Breast epithelium (tissue), 4 donors: ENCODE results near the gene IGLON5. TPM values are rescaled to one million over a fixed set of nuclear protein-coding genes. Genes with fewer than 3 reads are reported as not detected.

Experiments
- DNase-seq, 2 donors: peaks; one replicate each; pipeline ENCODE4 v3.0.0-alpha.2; 2019; ENCODE audit warnings: low spot score in 2 of 2
- H3K27ac ChIP-seq, 2 donors: fragments of 200-600 bp; sonication (generic) in 1 of 2; one replicate each; pipeline ENCODE4 v1.5.1; 2016 to 2019; ENCODE audit warnings: mild to moderate bottlenecking in 1 of 2
- H3K27me3 ChIP-seq, 2 donors: fragments of 200-600 bp; sonication (generic) in 1 of 2; one replicate each; pipeline versions ENCODE4 v1.5.1 to v1.6.0; 2017 to 2019; ENCODE audit warnings: control low read depth in 1 of 2, mild to moderate bottlenecking in 1 of 2
- H3K36me3 ChIP-seq: fragments of 200-600 bp; one replicate; pipeline ENCODE4 v1.5.1; 2019
- H3K4me1 ChIP-seq, 2 donors: fragments of 200-600 bp; sonication (generic); one replicate each; pipeline ENCODE4 v1.5.1; 2016 to 2019; ENCODE audit warnings: control low read depth in 1 of 2
- H3K4me3 ChIP-seq, 3 donors: fragments of 200-600 bp; sonication (generic); 1 replicate in 2 of 3; 2 replicates in 1 of 3; pipeline ENCODE4 v1.5.1; 2016 to 2019; ENCODE audit warnings: mild to moderate bottlenecking in 3 of 3, moderate library complexity in 2 of 3
- H3K9me3 ChIP-seq, 2 donors: fragments of 200-600 bp; sonication (generic) in 1 of 2; one replicate each; pipeline ENCODE4 v1.5.1; 2016 to 2019; ENCODE audit warnings: control low read depth in 1 of 2
- CTCF ChIP-seq, 3 donors: fragments of 450-650 bp; IDR thresholded peaks; one replicate each; pipeline ENCODE4 v1.5.1; 2016 to 2017; ENCODE audit warnings: antibody characterized with exemption in 3 of 3, mild to moderate bottlenecking in 3 of 3, moderate library complexity in 3 of 3
- POLR2A ChIP-seq: fragments of 450-650 bp; IDR thresholded peaks from one replicate; pipeline ENCODE4 v1.6.1; 2016; ENCODE audit warnings: antibody characterized with exemption, mild to moderate bottlenecking, moderate library complexity
- POLR2AphosphoS5 ChIP-seq, 3 donors: sonication (generic); formaldehyde crosslinking; IDR thresholded peaks; one replicate each; pipeline ENCODE4 v1.6.1; 2017; ENCODE audit warnings: antibody characterized with exemption in 3 of 3
- intact Hi-C: fragments of 100-400 bp; cut with DNase I; formaldehyde crosslinking; loops from one replicate; pipeline ENCODE4 v1.15.1; 2023; ENCODE audit warnings: low total_unique reads
- total RNA-seq, 3 donors: library from RNA; depleted of rRNA; stranded (reverse); fragments of >200 nt; gene quantifications; one replicate each; pipeline ENCODE4 v1.1.0, GENCODE V29; 2016

IGLON5 gene
- total RNA-seq, 3 donors from 2014 or later, result 0.66 TPM; not detected in 2

GRCh38 chr19:51316688-51317087 lies 5.2 kb downstream of the IGLON5 start:
- TF ChIP-seq POLR2A (no peak), POLR2AphosphoS5 (IDR thresholded peaks at IDR 0.05) (no peak), CTCF (IDR thresholded peaks at IDR 0.05) (no peak)
- H3K36me3 ChIP-seq, result no peaks in the 10 kb centered on the region
- DNase-seq, result no peak
- peaks cover 0 to 57% of the 10 kb centered on the region in 2 donors for H3K27me3 ChIP-seq
- H3K9me3 ChIP-seq, result peaks cover 0 to 6% of the 10 kb centered on the region in 2 donors
- no peak overlapping the region for H3K27ac ChIP-seq
- no peak overlapping the region for H3K4me3 ChIP-seq
- H3K4me1 ChIP-seq, result no peaks in the 10 kb centered on the region
- intact Hi-C loops, result no loop called here

- no peak for DNase-seq
- Histone ChIP-seq H3K9me3 (peaks cover 0 to 6% of the 10 kb centered on the region in 2 donors), H3K27me3 (peaks cover 0 to 50% of the 10 kb centered on the region in 2 donors), H3K4me3 (no peak overlapping the region), H3K36me3 (no peaks in the 10 kb centered on the region), H3K27ac (no peak overlapping the region), H3K4me1 (no peaks in the 10 kb centered on the region)
- intact Hi-C loops, result no loop called here
- TF ChIP-seq POLR2AphosphoS5 (IDR thresholded peaks at IDR 0.05), result no peak
- no peak for TF ChIP-seq CTCF (IDR thresholded peaks at IDR 0.05)
- TF ChIP-seq POLR2A, result no peak
Measured at GRCh38 chr19:51317376-51317775, 5.9 kb downstream of the IGLON5 start.

- intact Hi-C loops, result loop anchor here (2.0 kb wide), 1 partner anchor 21 kb away; no protein-coding TSS in a partner anchor
- no peaks in the 10 kb centered on the region for H3K36me3 ChIP-seq
- peaks cover 0 to 6% of the 10 kb centered on the region in 2 donors for H3K9me3 ChIP-seq
- peaks cover 0 to 48% of the 10 kb centered on the region in 2 donors for H3K27me3 ChIP-seq
- TF ChIP-seq POLR2AphosphoS5 (IDR thresholded peaks at IDR 0.05), result no peak
- no peak for TF ChIP-seq CTCF (IDR thresholded peaks at IDR 0.05)
- TF ChIP-seq POLR2A, result no peak
- H3K4me3 ChIP-seq, result no peak overlapping the region
- DNase-seq, result no peak
- no peaks in the 10 kb centered on the region for H3K4me1 ChIP-seq
- no peak overlapping the region for H3K27ac ChIP-seq
Measured at GRCh38 chr19:51317968-51318367, 6.5 kb downstream of the IGLON5 start.

GRCh38 chr19:51318687-51319648 lies 7.5 kb downstream of the IGLON5 start:
- intact Hi-C loops, result loop anchor here (2.0 kb wide), 1 partner anchor 22 kb away; no protein-coding TSS in a partner anchor
- H3K36me3 ChIP-seq, result no peaks in the 10 kb centered on the region
- no peak for TF ChIP-seq POLR2AphosphoS5 (IDR thresholded peaks at IDR 0.05)
- no peak overlapping the region for H3K27ac ChIP-seq
- peaks cover 0 to 6% of the 10 kb centered on the region in 2 donors for H3K9me3 ChIP-seq
- DNase-seq, result no peak
- no peak overlapping the region for H3K4me3 ChIP-seq
- no peaks in the 10 kb centered on the region for H3K4me1 ChIP-seq
- peaks cover 0 to 55% of the 10 kb centered on the region in 2 donors for H3K27me3 ChIP-seq

GRCh38 chr19:51319649-51320279 lies 8.3 kb downstream of the IGLON5 start:
- TF ChIP-seq POLR2AphosphoS5 (IDR thresholded peaks at IDR 0.05) (no peak), POLR2A (no peak), CTCF (IDR thresholded peaks at IDR 0.05) (no peak)
- intact Hi-C loops, result loop anchor here (2.0 kb wide), 1 partner anchor 23 kb away; no protein-coding TSS in a partner anchor
- Histone ChIP-seq H3K9me3 (no peaks in the 10 kb centered on the region), H3K27me3 (peaks cover 0 to 56% of the 10 kb centered on the region in 2 donors), H3K4me1 (no peaks in the 10 kb centered on the region), H3K36me3 (no peaks in the 10 kb centered on the region), H3K27ac (no peak overlapping the region), H3K4me3 (no peak overlapping the region)
- no peak for DNase-seq
